ENCODE measurements around the gene CTU1.

CTU1 gene

GRCh38 chr19:51071095-51071405 lies 37.2 kb downstream of the CTU1 start:
- no peak overlapping the region for H3K4me3 ChIP-seq (ENCODE audit: low read depth, low read length)
- no peak for TF ChIP-seq CTCF (IDR thresholded peaks at IDR 0.05; ENCODE audit: low read depth, low read length)

DNA sequence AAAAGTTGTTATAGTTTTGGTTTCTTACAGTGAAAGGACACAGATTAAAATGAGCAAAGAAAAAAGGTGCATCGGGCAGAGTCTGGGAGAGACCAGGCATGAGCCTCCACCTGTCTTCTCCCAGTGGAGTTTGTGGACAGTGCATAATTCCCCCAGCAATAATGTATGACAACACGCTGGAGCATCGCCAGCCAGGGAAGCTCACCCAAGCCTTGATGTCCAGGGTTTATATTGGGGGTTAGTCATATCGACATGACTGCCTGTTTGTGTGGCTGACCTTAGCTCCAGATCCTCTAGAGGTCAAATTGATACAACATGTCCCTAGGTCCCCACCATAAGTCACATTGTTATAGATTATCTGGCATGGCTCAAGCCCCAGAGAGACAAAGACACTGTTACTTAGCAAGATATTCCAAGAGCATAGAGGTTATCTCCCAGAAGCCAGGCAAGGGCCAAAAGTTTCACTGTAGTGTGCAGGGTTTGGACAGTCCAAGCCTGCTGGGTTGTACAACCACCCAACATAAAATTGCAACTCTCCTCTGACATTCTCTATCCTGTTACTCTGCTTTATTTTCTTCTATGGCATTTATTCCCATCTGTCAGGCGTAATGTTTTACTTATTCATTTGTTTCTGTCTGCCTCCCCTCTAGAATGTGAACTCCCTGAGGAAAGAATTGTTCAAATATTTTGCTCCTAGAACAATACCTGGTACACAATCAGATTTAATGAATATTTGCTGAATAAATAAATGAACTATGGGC lies 37.7 kb downstream of the CTU1 start:
- TF ChIP-seq CTCF (IDR thresholded peaks at IDR 0.05; ENCODE audit: low read depth, low read length) = no peak
- H3K4me3 ChIP-seq (ENCODE audit: low read depth, low read length) = no peak overlapping the region

- H3K4me3 ChIP-seq (ENCODE audit: low read depth, low read length) = no peak overlapping the region
- TF ChIP-seq CTCF (IDR thresholded peaks at IDR 0.05; ENCODE audit: low read depth, low read length) = no peak
These were observed 41.6 kb downstream of the CTU1 start for GRCh38 chr19:51066393-51067186.

- TF ChIP-seq CTCF (IDR thresholded peaks at IDR 0.05; ENCODE audit: low read depth, low read length) = no peak
- H3K4me3 ChIP-seq (ENCODE audit: low read depth, low read length) = no peak overlapping the region
These were observed 42.8 kb downstream of the CTU1 start for GRCh38 chr19:51065221-51065960.

GRCh38 chr19:51064534-51065220 lies 43.5 kb downstream of the CTU1 start, which contains the start of gene KLK13:
TSS of gene KLK13 (minus strand) at chr19:51065092. CDS start at chr19:51065067, 25 bp downstream.
- no peak for TF ChIP-seq CTCF (IDR thresholded peaks at IDR 0.05; ENCODE audit: low read depth, low read length)

DNA sequence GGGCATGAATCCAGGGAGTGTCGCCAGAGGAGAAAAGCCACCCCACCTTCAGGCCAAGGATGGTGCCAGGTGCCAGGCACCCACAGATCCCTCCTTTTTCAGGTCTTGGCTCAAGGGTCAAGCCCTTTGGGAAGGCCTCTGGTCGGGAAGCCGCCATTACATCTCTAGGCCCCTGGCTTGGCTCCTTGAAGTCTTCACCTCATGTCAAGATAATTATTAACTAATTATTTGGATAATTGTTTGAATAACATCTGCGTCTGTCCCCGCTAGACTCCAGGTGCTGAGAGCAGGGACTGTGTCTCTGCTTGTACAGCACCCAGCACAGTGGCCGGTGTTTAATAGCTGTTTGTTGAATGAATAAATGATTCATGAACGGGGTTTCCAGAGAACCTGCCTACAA lies 44.5 kb downstream of the CTU1 start:
- TF ChIP-seq CTCF (IDR thresholded peaks at IDR 0.05; ENCODE audit: low read depth, low read length) = no peak
- no peak overlapping the region for H3K4me3 ChIP-seq (ENCODE audit: low read depth, low read length)

More at GRCh38 chr19:51064534-51065220, 43.5 kb downstream of the CTU1 start, which contains the start of gene KLK13:
- no peak within 1 kb of the TSS for H3K4me3 ChIP-seq (ENCODE audit: low read depth, low read length)
